Spleen (tissue), 7 donors: ENCODE results near the gene E4F1.
"Not testable (repeated sequence)": the region's sequence is repeated elsewhere in the genome, so short reads cannot be mapped to it uniquely, and the experiment has no call there.

Experiments used
- CTCF ChIP-seq, 11 experiments: fragments of 200-600 bp in 7 of 11; fragments of 450-650 bp in 4 of 11; sonication (generic) in 4 of 11; IDR thresholded peaks in 8 of 11; conservative IDR thresholded peaks in 3 of 11; 1 replicate in 7 of 11; 2 replicates in 4 of 11; pipeline versions ENCODE4 v1.4.0 to v1.8.0; 2016 to 2021; ENCODE audit warnings: antibody characterized with exemption in 11 of 11, inconsistent platforms in 4 of 11, mild to moderate bottlenecking in 1 of 11
- POLR2A ChIP-seq, 3 donors: fragments of 450-650 bp; IDR thresholded peaks; one replicate each; pipeline ENCODE4 v1.5.1; 2017; ENCODE audit warnings: antibody characterized with exemption in 3 of 3, mild to moderate bottlenecking in 1 of 3
- POLR2AphosphoS5 ChIP-seq, 3 donors: sonication (generic); formaldehyde crosslinking; IDR thresholded peaks; one replicate each; pipeline ENCODE4 v1.5.1; 2017; ENCODE audit warnings: antibody characterized with exemption in 3 of 3
- donor health status: DM: no; HTN: no; CAD: no; lungs with moderate emphysema.
- donor health status: DM: no; HTN: no; CAD: no.
- donor health status: DM: no; HTN: no; CAD: no.

GRCh38 chr16:2240331-2240730 is 16.9 kb downstream of the E4F1 start:
- TF ChIP-seq POLR2AphosphoS5 (IDR thresholded peaks at IDR 0.05); CTCF (IDR thresholded peaks at IDR 0.05 in 8 of 11, conservative IDR thresholded peaks at IDR 0.05 in 3 of 11); POLR2A (IDR thresholded peaks at IDR 0.05): not testable (repeated sequence)
